Astrocyte of the cerebellum (primary cell): ENCODE results near the gene ATF7IP.

ENCODE experiments used
- DNase-seq: peaks from one replicate; pipeline ENCODE4 v3.0.0-alpha.2; 2011; ENCODE audit warnings: low read depth
- H3K4me3 ChIP-seq: 2 replicates; pipeline ENCODE4 v1.5.1; 2011; ENCODE audit warnings: mild to moderate bottlenecking, low read depth, low read length, moderate library complexity
- in situ Hi-C: cut with HindIII; loops from 2 replicates; pipeline ENCODE4 v1.10.0; 2017; ENCODE audit warnings: low sequenced_read_pairs
- TF ChIP-seq, protein P1 (sequence below): IDR thresholded peaks from 2 replicates; pipeline ENCODE4 v1.5.1; 2012; ENCODE audit warnings: low read length, low read depth, moderate library complexity, mild to moderate bottlenecking; ENCODE audit errors: missing control alignments

The ATF7IP gene

GRCh38 chr12:14510574-14510973, 145.1 kb downstream of the ATF7IP start:
- no peak for DNase-seq
- in situ Hi-C loops: no loop called here
- H3K4me3 ChIP-seq: no peak overlapping the region
- TF ChIP-seq, protein P1, sequence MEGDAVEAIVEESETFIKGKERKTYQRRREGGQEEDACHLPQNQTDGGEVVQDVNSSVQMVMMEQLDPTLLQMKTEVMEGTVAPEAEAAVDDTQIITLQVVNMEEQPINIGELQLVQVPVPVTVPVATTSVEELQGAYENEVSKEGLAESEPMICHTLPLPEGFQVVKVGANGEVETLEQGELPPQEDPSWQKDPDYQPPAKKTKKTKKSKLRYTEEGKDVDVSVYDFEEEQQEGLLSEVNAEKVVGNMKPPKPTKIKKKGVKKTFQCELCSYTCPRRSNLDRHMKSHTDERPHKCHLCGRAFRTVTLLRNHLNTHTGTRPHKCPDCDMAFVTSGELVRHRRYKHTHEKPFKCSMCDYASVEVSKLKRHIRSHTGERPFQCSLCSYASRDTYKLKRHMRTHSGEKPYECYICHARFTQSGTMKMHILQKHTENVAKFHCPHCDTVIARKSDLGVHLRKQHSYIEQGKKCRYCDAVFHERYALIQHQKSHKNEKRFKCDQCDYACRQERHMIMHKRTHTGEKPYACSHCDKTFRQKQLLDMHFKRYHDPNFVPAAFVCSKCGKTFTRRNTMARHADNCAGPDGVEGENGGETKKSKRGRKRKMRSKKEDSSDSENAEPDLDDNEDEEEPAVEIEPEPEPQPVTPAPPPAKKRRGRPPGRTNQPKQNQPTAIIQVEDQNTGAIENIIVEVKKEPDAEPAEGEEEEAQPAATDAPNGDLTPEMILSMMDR: no peak

GRCh38 chr12:14514154-14514842, 148.8 kb downstream of the ATF7IP start:
- DNase-seq: peak; percentile 5
- TF ChIP-seq, protein P1: peak; percentile 39
- in situ Hi-C loops: no loop called here
- H3K4me3 ChIP-seq: no peak overlapping the region

DNA sequence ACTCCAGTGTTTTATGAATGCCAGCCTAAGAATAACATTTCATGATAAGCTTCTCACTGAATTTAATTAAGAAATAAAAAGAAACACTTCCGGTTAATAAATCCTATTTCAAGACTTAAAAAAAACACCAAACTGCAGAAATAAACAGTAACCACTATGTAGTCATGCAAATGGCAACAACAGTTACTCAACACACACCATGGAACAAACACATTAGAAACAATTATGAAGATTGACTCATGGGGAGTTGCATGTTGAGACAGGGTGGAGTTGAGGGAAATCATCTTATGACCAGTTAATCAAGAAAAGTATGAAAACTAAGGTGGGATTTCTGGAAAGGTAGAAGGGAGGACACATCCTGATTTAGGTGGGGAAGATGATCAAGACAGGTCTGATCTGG, 149.5 kb downstream of the ATF7IP start:
- no peak overlapping the region for H3K4me3 ChIP-seq
- in situ Hi-C loops: no loop called here
- TF ChIP-seq, protein P1: no peak
- DNase-seq: no peak

GRCh38 chr12:14521822-14522221, 156.3 kb downstream of the ATF7IP start:
- TF ChIP-seq, protein P1: no peak
- in situ Hi-C loops: no loop called here

GRCh38 chr12:14525964-14526363, 160.5 kb downstream of the ATF7IP start:
- TF ChIP-seq, protein P1: no peak
- in situ Hi-C loops: no loop called here
- no peak for DNase-seq
- H3K4me3 ChIP-seq: no peak overlapping the region

More at GRCh38 chr12:14521822-14522221, 156.3 kb downstream of the ATF7IP start:
- H3K4me3 ChIP-seq: no peak overlapping the region
- no peak for DNase-seq

- H3K4me3 ChIP-seq: no peak overlapping the region
- DNase-seq: no peak
- in situ Hi-C loops: no loop called here
- TF ChIP-seq, protein P1: no peak
These were observed 166.7 kb downstream of the ATF7IP start for GRCh38 chr12:14532152-14532551.

- DNase-seq: no peak
- in situ Hi-C loops: no loop called here
- H3K4me3 ChIP-seq: no peak overlapping the region
- TF ChIP-seq, protein P1: no peak
These were observed 171.6 kb downstream of the ATF7IP start for GRCh38 chr12:14537088-14537487.
